ENCODE data around the gene PDCD4.

Gene PDCD4

DNA sequence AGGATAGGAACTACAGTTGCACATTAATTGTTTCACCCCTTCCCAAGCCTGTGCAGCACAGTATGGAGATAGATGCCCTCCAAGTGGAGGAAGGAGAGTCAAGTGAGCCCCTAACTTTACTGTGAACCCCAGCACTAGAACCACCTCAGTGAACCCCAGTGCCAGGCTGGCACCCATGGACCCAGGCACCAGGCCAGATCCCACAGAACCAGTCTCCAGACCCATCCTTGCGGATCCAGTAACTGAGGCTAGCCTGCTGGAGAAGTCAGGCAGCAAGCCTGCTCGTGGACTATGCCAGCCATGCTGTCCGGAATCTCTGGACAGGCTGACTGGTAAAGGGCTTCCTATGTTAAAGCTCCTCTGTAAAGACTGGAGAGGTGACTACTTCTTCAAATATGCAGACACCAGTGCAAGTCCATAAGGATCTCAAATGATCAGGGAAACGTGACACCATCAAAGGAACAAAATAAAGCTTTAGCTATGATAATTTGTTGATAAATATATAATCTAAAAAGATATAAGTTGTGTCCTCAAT, 75.4 kb downstream of the PDCD4 start:
- no peak overlapping the region for H3K4me3 ChIP-seq (ENCODE audit: low read depth, low read length)
- peak; percentile 14 for DNase-seq (ENCODE audit: low read depth)
